Colonic mucosa (tissue), 4 donors: ENCODE measurements around the gene ST7. TPM values are rescaled to one million over a fixed set of nuclear protein-coding genes. Genes with fewer than 3 reads are reported as not detected.
A peak's percentile ranks its signal among the peaks of the same experiment; 100 is the strongest.
"Not testable (repeated sequence)": the region's sequence is repeated elsewhere in the genome, so short reads cannot be mapped to it uniquely, and the experiment has no call there.

Experiments
- DNase-seq: peaks from one replicate; pipeline ENCODE4 v3.0.0-alpha.2; 2020
- H3K27ac ChIP-seq: fragments of 200-600 bp; one replicate; pipeline ENCODE4 v1.8.0; 2021
- H3K27me3 ChIP-seq: fragments of 200-600 bp; one replicate; pipeline ENCODE4 v1.8.0; 2021
- H3K36me3 ChIP-seq: fragments of 200-600 bp; one replicate; pipeline ENCODE4 v1.8.0; 2021
- H3K4me1 ChIP-seq: fragments of 200-600 bp; one replicate; pipeline ENCODE4 v1.8.0; 2021; ENCODE audit warnings: mild to moderate bottlenecking
- H3K4me3 ChIP-seq: fragments of 200-600 bp; one replicate; pipeline ENCODE4 v1.8.0; 2021
- H3K9ac ChIP-seq, 2 donors: one replicate each; pipeline ENCODE4 v1.7.0; 2013; ENCODE audit warnings: control low read depth in 2 of 2, low read depth in 2 of 2, low read length in 2 of 2
- H3K9me3 ChIP-seq: fragments of 200-600 bp; one replicate; pipeline ENCODE4 v1.8.0; 2021
- CTCF ChIP-seq: fragments of 200-600 bp; IDR thresholded peaks from one replicate; pipeline ENCODE4 v1.8.0; 2022; ENCODE audit warnings: antibody characterized with exemption, mild to moderate bottlenecking
- intact Hi-C: fragments of 100-400 bp; cut with DNase I; formaldehyde crosslinking; loops from one replicate; pipeline ENCODE4 v1.14.1; 2022
- total RNA-seq, 2 donors: library from RNA; stranded (reverse); fragmentation: NEBNext Ultra II Directional in 1 of 2; extraction: Animal tissue kit (Norgen Biotek cat#: 25700) in 1 of 2; gene quantifications; one replicate each; pipeline ENCODE4 v1.2.1, GENCODE V29; 2021
- donor health status: healthy.
- donor health status: DM: no; HTN: no; CAD: no.
- donor health status: DM: no; HTN: no; CAD: no.

Gene ST7
- total RNA-seq, 2 donors from 2014 or later: 10.6 to 12.2 TPM

DNA sequence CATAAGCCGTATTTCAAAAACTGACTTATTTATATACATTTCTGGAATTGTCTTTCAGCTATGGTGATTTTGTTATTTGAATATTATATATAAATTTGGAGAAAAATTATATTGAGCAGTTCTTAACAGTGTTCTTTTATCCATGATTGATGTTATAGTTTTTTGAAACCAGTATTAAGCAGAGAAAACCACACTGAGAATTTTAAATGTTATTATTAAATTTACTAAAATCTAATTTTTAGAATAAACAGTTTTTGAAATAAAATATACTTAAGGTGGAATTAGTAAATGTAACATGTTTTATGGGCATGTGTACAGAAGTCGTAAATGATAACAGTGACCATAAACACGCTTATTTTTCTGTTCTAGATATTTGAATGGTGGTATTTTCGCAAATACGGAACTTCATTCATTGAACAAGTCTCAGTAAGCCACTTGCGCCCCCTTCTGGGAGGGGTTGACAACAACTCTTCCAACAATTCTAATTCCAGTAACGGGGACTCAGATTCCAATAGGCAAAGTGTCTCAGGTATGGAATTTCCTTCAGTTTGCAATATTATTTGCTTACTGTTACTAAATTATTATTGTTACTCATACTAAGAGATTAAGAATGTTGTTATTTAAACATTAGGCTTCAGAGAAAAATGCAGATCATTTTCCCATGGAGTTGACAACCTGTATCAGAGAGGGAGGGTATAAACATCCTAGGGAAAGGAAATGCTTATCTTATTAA, 166.1 kb downstream of the ST7 start:
- H3K9ac ChIP-seq: no peak overlapping the region
- H3K27me3 ChIP-seq: no peaks in the 10 kb centered on the region
- intact Hi-C loops: loop anchor here (2.0 kb wide), 1 partner anchor 133 kb away; no protein-coding TSS in a partner anchor
- H3K4me1 ChIP-seq: peaks cover under 1% of the 10 kb centered on the region
- H3K4me3 ChIP-seq: no peak overlapping the region
- no peaks in the 10 kb centered on the region for H3K9me3 ChIP-seq
- peak; percentile 78 for TF ChIP-seq CTCF
- H3K27ac ChIP-seq: no peak overlapping the region
- peak; percentile 88 for DNase-seq
- no peaks in the 10 kb centered on the region for H3K36me3 ChIP-seq

- intact Hi-C loops: loop anchor here (10.0 kb wide), 1 partner anchor 946 kb away; no protein-coding TSS in a partner anchor
- not testable (repeated sequence) for H3K9me3 ChIP-seq, H3K27ac ChIP-seq, H3K36me3 ChIP-seq, DNase-seq, H3K4me1 ChIP-seq, H3K27me3 ChIP-seq, H3K4me3 ChIP-seq, H3K9ac ChIP-seq
These were observed 167.0 kb downstream of the ST7 start for GRCh38 chr7:117120321-117120720.

DNA sequence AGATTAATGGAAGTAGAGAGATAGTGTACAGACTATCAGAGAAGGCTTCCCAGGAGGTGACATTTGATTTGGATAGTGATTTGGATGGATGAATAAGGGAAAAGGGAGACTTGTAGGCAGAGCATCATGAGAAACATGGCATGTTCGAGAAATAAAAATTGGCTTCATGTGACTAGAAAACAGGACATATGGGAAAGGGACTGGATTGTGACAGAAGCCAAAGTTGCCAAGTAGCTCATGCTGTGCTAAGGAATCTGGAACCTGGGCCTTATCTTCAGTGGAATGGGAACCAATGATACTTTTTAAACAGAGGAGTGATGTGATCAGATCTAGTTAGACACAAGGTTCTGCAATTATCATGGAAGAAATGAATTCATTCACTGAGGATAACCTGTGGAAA, 168.7 kb downstream of the ST7 start:
- H3K9me3 ChIP-seq, H3K9ac ChIP-seq, H3K27me3 ChIP-seq, H3K27ac ChIP-seq, H3K4me3 ChIP-seq, H3K36me3 ChIP-seq, DNase-seq, H3K4me1 ChIP-seq: not testable (repeated sequence)
- intact Hi-C loops: loop anchor here (10.0 kb wide), 1 partner anchor 947 kb away; no protein-coding TSS in a partner anchor

DNA sequence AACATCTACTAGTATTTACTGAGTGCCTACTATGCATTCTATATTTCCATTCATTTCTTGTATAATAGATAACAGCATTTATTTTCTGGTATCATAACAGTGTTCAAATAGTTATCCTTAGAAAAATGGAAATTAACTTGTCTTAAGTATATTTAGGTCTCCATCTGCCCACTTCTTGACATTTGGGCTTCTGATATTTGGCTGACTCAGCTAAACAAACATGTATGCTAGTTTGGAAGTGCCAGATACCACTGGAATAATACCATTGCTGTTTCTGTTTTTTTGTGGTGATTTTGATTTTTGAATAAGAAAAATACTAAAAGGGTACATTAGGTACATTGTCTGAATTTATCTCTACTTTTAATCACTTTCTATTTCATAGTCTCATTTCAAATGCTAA, 169.2 kb downstream of the ST7 start:
- intact Hi-C loops: loop anchor here (10.0 kb wide), 1 partner anchor 948 kb away; no protein-coding TSS in a partner anchor
- Histone ChIP-seq H3K36me3 (no peaks in the 10 kb centered on the region), H3K9me3 (no peaks in the 10 kb centered on the region), H3K4me3 (no peak overlapping the region), H3K9ac (no peak overlapping the region), H3K27ac (no peak overlapping the region), H3K4me1 (peaks cover 6% of the 10 kb centered on the region), H3K27me3 (no peaks in the 10 kb centered on the region)
- no peak for DNase-seq
- TF ChIP-seq CTCF: no peak

- no peaks in the 10 kb centered on the region for H3K36me3 ChIP-seq
- no peaks in the 10 kb centered on the region for H3K9me3 ChIP-seq
- no peak overlapping the region for H3K27ac ChIP-seq
- intact Hi-C loops: loop anchor here (10.0 kb wide), 1 partner anchor 949 kb away; no protein-coding TSS in a partner anchor
- no peak for TF ChIP-seq CTCF
- DNase-seq: no peak
- H3K9ac ChIP-seq: no peak overlapping the region
- H3K27me3 ChIP-seq: no peaks in the 10 kb centered on the region
- H3K4me3 ChIP-seq: no peak overlapping the region
- H3K4me1 ChIP-seq: peaks cover 6% of the 10 kb centered on the region
These were observed 170.1 kb downstream of the ST7 start for GRCh38 chr7:117123311-117123926.

- peak; percentile 77 for DNase-seq
- Histone ChIP-seq H3K27ac (no peak overlapping the region), H3K9me3 (no peaks in the 10 kb centered on the region), H3K36me3 (no peaks in the 10 kb centered on the region), H3K9ac (no peak overlapping the region), H3K4me1 (peaks cover 6% of the 10 kb centered on the region), H3K4me3 (no peak overlapping the region), H3K27me3 (no peaks in the 10 kb centered on the region)
- intact Hi-C loops: loop anchor here (5.0 to 10.0 kb wide), 2 partner anchors 192 to 950 kb away; no protein-coding TSS in a partner anchor
- TF ChIP-seq CTCF: no peak
These were observed 171.4 kb downstream of the ST7 start for GRCh38 chr7:117124591-117125220.
